ENCODE data around the gene SLC14A1. TPM values are rescaled to one million over a fixed set of nuclear protein-coding genes. Genes with fewer than 3 reads are reported as not detected.

Gene SLC14A1
- total and polyA plus RNA-seq, 2 of the 8 experiments (the other 6 are each of a cell fraction or from before 2014, with no cell fraction given) = 0.18 TPM; not detected in 1

GRCh38 chr18:45801416-45802004, 77.5 kb downstream of the SLC14A1 start:
- TF ChIP-seq SP2 (IDR thresholded peaks at IDR 0.05; ENCODE audit: low read length) (no peak), CREB1 (IDR thresholded peaks at IDR 0.05) (no peak), HDAC2 (IDR thresholded peaks at IDR 0.05; ENCODE audit: borderline replicate concordance in 1 of 2, low read depth in 2 of 2, low read length in 2 of 2) (no peak), MAX (IDR thresholded peaks at IDR 0.05) (no peak), CTBP2 (IDR thresholded peaks at IDR 0.05; ENCODE audit: borderline replicate concordance, insufficient read depth, insufficient read length, low read length) (no peak), NRF1 (IDR thresholded peaks at IDR 0.05; ENCODE audit: low read depth, low read length) (no peak), ASH2L (IDR thresholded peaks at IDR 0.05; ENCODE audit: low read length) (no peak), YY1 (IDR thresholded peaks at IDR 0.05; ENCODE audit: low read depth, low read length) (no peak), SIN3A (conservative IDR thresholded peaks at IDR 0.05 in 1 of 2, IDR thresholded peaks at IDR 0.05 in 1 of 2; ENCODE audit: low read depth in 1 of 2, low read length in 2 of 2) (no peak), PHF8 (conservative IDR thresholded peaks at IDR 0.05; ENCODE audit: low read depth, low read length) (no peak), TAF7 (optimal IDR thresholded peaks at IDR 0.05; ENCODE audit: borderline replicate concordance, low read depth, low read length) (no peak), HDAC6 (IDR thresholded peaks at IDR 0.05; ENCODE audit: low read depth, low read length) (no peak)
- Histone ChIP-seq H3K36me3 (ENCODE audit: control insufficient read depth in 2 of 4, insufficient read depth in 4 of 4, low read length in 3 of 4) (no peaks in the 10 kb centered on the region), H3K9ac (replicated peaks in 1 of 4; ENCODE audit: extremely low read depth in 1 of 4, low read depth in 3 of 4, low read length in 3 of 4) (no peak overlapping the region), H2BK12ac (ENCODE audit: low read depth, low read length) (no peak overlapping the region), H2BK20ac (ENCODE audit: low read length) (no peak overlapping the region), H3K27ac (ENCODE audit: low read depth, low read length) (no peak overlapping the region), H4K20me1 (replicated peaks in 1 of 2; ENCODE audit: control insufficient read depth in 1 of 2, insufficient read depth in 2 of 2, low read length in 2 of 2) (no peaks in the 10 kb centered on the region), H4K5ac (ENCODE audit: insufficient read length, low read depth, low read length) (no peak overlapping the region), H4K8ac (ENCODE audit: extremely low read depth, insufficient read depth, low read length) (no peak overlapping the region), H3K56ac (replicated peaks; ENCODE audit: insufficient read length, low read depth, low read length) (no peak overlapping the region), H4K91ac (replicated peaks; ENCODE audit: insufficient read length, low read length) (no peak overlapping the region), H2BK15ac (ENCODE audit: low read length) (no peak overlapping the region), H3K4me3 (ENCODE audit: extremely low read depth in 1 of 4, insufficient read depth in 2 of 4, low read depth in 3 of 4, low read length in 4 of 4) (no peak overlapping the region), H3K23me2 (ENCODE audit: low read depth, low read length) (no peaks in the 10 kb centered on the region), H2AFZ (ENCODE audit: low read length) (no peak overlapping the region), H2BK5ac (ENCODE audit: low read depth, low read length) (no peak overlapping the region), H3K79me2 (ENCODE audit: control insufficient read depth in 1 of 2, insufficient read depth in 2 of 2, low read length in 2 of 2) (no peaks in the 10 kb centered on the region), H3K14ac (ENCODE audit: insufficient read length) (no peak overlapping the region), H3K79me1 (ENCODE audit: low read depth, low read length) (no peaks in the 10 kb centered on the region), H3K27me3 (replicated peaks in 1 of 4; ENCODE audit: control insufficient read depth in 3 of 4, extremely low read depth in 1 of 4, insufficient read depth in 3 of 4, low read length in 3 of 4) (no peaks in the 10 kb centered on the region), H3K4ac (replicated peaks; ENCODE audit: insufficient read length, low read depth, low read length) (no peak overlapping the region), H3K9me3 (ENCODE audit: insufficient read depth in 2 of 2, low read depth in 1 of 2, low read length in 1 of 2) (peaks cover 16 to 21% of the 10 kb centered on the region in 2 experiments; a peak in 3 of 4 replicates), H2BK120ac (replicated peaks; ENCODE audit: low read depth, low read length) (no peak overlapping the region), H3K4me1 (replicated peaks in 1 of 4; ENCODE audit: control insufficient read depth in 3 of 4, insufficient read depth in 4 of 4, low read length in 3 of 4) (no peaks in the 10 kb centered on the region), H3K4me2 (ENCODE audit: insufficient read depth in 1 of 2, low read depth in 2 of 2, low read length in 2 of 2) (no peak overlapping the region), H3K18ac (ENCODE audit: extremely low read depth, low read length) (no peak overlapping the region), H2AK5ac (ENCODE audit: low read depth, low read length) (no peak overlapping the region), H3K23ac (ENCODE audit: insufficient read length) (no peak overlapping the region)
- POLR2A ChIA-PET (ENCODE audit: partially characterized antibody) = no interaction called here
- 82% methylated on average over 1 of the region's 1 CpG; no CpG with 5 or more reads in 1 of the 2 experiments for WGBS, 2 experiments (ENCODE audit: extremely low coverage in 1 of 2, insufficient coverage in 1 of 2, insufficient read length in 1 of 2, insufficient replicate concordance in 2 of 2, low coverage in 1 of 2, low lambda C conversion rate in 2 of 2, missing lambda C conversion rate in 1 of 2)
- CTCF ChIA-PET (ENCODE audit: partially characterized antibody) = interaction anchor here (0.6 to 1.4 kb wide), 6 partner anchors 14 to 1216 kb away, joined by 3 to 4 read pairs (median 3); partner anchors contain the start of gene SLC14A1
- FAIRE-seq (no peak), DNase-seq (ENCODE audit: low read depth in 1 of 2, low spot score in 2 of 2) (no peak)
